ENCODE measurements around the gene LARGE2.

LARGE2 gene

DNA sequence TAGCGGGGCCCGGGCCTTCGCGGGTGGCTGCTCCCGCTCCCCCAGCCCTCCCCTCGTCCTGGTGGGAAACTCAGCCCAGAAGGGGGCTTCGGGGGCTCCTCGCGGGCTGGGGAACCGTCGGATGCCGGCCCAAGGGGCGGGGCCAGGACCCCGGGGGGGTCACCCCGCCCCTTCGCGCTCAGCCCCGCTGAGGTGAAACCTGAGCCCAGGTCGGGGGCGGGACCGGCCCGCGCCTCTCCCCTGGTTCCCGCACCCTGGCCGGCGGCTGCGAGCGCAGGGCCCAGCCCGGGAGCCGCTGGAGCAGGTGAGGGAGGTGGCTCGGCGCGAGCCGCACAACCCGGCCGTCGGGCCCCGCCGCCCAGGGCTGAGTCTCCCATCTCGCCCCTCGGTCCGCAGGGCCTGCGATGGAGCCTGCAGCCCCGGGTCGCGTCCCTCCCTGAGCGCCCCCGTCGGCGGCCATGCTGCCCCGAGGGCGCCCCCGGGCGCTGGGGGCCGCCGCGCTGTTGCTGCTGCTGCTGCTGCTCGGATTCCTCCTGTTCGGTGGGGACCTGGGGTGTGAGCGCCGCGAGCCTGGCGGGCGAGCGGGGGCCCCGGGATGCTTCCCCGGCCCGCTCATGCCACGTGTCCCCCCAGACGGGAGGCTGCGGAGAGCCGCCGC lies at the start of gene LARGE2:
LARGE2 (plus strand) TSS at position 232 of the 658 bp plus-strand sequence; CDS start at position 459, 227 bp downstream.
- no peak for DNase-seq

DNA sequence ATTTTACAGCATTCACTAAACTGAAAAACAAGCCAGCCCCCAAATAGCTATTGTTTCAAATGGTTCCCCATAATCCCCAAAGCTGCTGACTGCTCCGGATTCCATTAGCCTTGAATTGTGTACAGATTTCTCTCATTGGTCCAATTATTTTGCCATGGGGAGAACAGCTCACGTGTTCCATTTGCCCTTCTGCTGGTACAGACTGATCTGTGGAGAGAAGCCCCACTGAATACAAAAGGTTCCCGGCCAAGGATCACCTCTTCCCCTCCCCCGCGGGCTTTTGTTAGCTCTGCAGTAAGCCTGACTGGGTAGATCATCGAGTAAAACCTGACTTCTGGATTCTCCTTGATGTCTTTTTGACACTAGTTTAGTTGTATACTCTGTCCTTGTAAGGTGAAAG lies 46.1 kb upstream of the LARGE2 start:
- no peak for DNase-seq

DNA sequence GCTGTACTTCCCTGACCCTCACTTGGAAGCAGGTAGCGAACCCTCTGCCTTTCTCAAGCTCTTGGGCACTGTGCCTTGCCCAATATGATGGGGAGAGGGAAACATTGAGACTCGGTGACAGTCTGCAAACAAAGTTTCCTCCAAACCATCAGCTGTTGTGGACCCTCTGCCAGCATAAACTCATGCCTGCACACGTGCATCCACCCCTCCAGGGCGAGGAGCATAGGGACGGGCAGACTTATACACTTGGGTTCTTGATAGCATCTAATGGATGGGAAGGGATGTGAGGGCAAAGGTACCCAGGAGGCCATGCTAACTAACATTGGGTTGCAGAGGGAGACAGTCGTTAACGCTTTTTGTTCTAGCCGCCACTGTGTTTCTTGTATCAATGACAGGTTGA lies 45.2 kb upstream of the LARGE2 start:
- DNase-seq = no peak

DNA sequence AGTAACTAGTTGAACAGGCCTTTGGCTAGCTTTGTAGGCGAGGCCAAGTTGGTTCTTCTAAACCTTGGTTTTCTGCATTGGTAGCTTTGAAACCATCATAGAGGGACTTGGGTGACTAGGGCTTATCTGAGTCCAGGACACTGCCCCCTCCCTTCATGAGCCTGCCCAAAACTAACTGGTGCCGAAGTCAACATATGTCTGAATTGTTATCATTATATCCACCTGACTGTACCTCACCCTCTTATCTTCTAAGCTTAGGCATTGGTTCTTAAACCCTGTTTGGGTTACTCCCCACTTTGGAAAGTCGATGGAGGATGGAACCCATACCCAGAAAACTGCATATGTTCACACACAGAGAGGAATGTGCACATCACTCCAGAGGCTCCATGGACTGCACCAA lies 44.6 kb upstream of the LARGE2 start:
- DNase-seq = no peak

DNA sequence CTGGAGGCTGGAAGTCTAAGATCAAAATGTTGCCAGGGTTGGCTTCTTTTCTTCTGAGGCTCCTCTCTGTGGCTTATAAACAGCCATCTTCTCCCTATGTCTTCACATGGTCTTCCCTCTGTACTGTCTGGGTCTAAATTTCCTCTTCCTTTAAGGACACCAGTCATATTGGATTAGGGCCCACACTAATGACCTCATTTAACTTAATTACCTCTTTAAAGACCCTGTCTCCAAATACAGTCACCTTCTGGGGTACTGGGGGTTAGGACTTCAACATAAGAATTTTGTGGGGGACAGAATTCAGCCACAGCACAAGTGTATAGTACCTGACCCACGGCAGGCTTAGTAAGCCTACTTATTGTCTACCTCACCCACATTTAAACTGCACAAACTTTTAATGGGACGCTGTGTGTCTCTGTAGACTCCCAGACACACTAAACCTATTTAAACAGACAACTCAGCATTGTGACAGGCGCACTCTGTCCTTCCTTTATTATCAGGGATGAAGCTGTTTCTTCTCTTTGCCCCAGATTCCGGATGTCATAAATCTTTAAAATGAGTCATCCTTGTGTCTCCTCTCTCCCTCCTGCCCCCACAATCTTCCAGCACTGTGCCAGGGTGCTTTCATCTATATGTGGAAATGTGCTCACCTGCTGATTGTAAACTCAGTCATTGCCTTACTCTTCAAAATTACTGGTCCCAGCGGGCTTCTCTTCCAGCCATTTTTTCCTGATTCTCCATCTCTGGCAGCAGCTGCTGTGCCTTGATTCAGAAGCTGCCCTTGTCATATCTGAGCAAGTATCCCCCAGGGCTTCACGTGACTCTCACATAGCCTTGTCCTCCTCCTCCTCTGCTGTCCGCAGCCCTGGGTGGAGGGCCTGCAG lies 42.4 kb upstream of the LARGE2 start:
- DNase-seq = peak; percentile 79

DNA sequence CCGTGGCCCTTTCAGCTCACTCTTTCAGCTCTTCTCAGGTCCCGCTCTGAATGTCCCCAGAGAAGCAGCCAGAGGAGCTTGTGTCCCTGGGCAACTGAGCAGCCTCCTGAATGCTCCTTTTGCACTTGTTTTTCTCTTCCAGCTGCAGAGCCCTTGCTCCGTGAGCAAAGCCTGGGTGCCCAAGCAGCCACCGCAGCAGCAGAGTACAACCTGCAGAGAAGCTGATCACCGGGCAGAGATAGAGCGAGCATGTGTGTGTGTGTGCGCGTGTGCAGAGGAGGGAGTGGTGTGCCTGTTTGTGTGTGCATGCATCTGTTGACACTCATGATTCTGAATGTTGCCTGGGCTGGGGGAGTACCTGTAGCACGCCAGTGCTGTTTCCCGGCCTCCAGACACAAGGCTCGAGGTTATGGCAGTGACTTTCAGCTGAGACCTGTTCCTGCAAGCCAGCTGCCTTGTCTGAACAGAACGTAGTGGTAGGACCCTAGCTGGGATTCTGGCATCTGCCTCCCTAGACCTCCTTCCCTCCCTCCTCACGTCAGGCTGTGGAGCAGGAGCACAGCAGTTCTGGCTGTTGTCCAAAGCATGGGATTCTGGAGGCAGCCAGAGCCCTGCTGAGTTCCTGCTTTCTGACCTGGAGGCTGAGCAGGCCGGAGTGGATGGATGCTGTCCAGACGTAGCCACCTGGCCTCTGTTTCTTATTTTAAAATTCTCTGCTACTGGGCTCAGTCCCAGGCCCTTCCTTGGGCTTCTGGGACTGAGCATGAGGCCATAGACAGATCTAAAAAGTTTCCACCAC lies 41.5 kb upstream of the LARGE2 start:
- no peak for DNase-seq

DNA sequence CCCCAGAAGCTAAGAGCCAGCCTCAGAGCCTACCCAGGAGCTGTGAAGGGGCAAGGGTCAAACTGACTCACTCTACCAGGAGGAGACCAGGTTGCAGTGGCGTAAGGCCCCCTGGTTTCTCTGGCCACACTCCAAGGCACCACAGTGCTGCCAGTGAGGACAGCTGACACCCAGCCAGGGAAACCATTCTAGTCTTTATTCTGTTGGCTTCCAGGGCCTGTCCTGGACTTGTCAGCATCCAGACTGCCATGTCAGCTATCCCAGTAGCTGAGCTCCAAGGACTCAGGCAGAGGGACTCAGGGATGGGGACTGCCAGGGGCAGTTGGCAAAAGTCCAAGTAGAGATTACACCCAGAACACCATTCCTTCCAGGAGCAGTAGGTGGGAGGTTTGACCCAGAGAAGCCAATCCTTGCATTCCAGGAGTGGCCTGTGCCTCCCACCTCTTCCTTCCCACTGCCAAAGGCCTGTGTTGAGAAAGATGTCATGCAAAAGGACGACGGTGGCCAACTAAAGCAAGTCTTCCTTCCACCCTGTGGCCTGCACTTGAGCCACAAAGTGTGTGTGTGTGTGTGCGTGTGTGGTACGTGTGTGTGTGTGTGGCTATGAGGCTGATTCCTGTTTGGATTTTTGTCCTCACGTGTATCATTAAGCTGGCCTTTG lies 40.6 kb upstream of the LARGE2 start:
- no peak for DNase-seq

DNA sequence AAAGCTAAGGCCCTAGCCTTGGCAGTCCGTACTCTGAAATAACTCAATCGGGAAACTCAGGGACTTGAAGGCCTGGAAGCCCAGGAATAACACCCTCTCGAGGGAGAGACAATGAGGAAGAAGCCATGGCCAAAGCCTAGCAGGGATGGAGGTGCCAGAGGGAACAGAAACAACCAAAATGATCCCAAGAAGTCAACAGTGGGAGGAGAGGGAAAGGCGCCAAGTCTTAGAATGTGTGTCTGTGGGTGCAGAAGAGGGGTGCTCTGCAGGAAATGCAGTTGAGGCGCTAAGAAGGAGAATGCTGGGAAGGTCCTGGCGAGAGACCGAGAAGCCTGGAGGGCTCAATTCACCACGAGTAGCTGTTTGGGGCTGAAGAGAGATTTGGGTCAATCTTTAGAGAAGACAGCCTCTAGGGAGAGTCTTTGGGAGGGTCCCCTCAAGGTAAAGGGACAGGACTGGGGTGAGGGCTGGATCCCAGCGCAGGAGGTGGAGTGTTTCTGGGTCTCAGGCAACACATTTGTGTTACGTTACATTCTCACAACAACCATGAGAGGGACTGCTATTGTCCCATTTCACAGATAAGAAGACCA lies 37.8 kb upstream of the LARGE2 start:
- no peak for DNase-seq

DNA sequence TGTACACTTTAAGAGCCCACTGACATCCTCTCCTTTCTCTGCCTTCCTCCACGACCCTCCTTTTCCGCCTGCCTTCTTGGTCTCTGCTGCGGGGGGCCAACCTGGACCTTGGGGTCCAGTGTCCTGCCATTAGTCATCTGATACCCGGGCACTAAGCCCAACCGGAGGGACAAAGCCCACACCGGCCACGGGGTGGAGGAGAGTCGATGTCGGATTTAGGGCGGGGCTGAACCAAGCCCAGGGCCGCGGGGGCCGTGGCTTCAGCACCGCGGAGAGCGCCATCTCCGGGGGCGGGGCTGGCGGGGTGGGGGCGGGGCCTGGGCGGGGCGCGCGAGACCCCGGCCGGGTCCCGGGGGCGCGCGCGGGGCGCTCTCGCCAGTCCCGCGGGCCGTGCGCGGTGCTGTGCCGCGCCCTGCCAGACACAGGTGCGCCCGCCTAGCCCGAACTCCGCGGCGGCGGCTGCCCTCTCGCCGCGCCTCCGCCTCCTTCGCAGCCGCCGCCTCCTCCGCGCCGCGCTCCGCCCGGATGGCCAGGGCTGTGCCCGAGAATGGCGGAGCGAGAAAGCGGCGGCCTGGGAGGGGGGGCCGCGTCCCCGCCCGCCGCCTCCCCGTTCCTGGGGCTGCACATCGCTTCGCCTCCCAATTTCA lies 37.1 kb upstream of the LARGE2 start, which contains the start of gene MAPK8IP1:
MAPK8IP1 (plus strand) TSS at position 378 of the 647 bp plus-strand sequence; CDS start at position 548, 170 bp downstream.
- DNase-seq = no peak

DNA sequence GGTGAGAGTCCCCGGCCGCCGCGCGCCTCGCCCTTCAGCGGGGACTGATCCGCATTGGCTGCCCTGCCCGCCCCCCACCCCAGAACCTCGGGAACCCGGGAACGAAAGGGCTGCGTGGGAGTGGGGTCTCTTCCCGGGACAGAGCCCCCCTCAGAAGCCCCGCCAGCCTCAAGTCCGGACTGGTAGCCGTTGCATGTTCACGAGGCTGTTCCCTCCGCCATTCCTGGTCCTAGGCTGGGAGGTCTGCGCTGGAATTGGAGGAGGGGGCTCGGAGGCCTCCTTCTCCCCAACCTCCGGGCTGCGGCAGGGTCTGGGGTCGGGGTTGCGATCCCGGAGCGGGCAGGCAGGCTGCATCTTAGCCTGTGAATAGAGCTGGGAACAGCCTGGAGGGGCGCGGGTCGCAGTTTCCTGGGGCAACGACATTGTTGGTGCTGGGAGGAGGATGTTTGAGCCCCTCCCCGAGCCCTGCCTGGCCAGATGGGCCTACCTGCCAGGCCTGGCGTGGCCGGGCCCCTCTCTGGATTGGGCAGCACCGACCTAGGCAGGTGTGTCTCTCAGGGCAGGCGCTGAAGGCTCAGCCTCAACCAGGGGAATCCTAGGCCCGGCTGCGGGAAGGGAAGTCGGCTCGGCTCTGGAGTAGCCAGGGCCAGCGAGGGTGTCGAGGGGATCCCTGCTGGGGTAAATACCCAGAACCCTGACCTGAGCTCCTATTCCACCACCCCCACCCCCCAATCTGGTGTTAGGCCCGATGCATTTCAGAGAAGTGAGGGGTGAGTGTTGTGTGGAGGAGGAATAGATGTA lies 36.3 kb upstream of the LARGE2 start:
- DNase-seq = no peak

DNA sequence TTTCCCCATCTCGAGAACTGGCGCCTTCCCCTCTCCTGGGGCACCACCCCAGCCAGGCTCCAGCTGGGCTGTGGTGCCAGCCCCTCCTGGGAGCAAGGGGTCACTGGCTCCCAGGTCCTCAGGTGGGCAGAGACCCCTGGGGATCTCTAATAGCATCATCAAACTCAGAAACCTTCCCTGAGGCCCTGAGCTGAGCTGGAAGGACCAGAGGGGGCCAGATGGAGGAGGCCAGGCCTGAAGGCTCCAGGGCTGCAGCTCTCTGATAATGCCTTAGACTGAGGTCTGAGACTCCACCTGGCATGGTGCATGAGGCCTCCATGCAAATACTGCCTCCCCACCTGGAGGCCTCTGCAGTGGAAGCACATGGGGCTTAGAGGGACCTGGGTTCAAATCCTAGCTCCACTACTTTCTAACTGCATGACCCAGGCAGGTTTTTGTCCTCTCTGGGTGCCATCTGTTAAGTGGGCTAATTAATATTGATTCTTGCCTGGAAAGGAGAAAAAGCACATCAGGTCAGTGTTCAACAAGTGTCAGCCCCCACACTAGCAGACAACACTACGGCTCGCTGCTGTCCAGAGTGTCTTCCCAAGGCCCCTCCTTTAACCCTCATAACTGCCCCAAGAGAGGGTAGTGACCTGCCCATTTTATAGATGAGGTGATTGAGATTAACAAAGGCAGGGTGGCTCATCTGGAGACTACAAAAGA lies 35.5 kb upstream of the LARGE2 start:
- no peak for DNase-seq

DNA sequence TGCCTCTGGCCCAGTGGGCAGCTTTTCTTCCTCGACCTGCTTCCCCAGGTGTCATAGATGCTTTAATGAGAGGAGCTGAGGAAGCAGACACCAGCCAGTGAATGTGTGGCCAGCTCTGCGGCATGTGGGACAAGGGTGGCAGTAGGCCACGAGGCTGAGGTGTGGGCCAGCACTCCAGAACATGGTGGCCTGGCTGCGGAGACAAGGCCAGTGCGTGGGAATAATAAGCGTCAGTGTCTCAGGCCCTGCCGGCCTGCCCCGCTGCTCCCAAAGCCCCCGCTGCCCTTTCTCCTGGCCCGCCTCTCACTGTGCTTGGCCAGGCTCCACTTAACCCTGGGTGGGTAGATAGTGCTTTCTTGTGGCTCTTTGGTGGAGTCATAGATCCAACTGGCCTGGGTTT lies 34.9 kb upstream of the LARGE2 start:
- no peak for DNase-seq

DNA sequence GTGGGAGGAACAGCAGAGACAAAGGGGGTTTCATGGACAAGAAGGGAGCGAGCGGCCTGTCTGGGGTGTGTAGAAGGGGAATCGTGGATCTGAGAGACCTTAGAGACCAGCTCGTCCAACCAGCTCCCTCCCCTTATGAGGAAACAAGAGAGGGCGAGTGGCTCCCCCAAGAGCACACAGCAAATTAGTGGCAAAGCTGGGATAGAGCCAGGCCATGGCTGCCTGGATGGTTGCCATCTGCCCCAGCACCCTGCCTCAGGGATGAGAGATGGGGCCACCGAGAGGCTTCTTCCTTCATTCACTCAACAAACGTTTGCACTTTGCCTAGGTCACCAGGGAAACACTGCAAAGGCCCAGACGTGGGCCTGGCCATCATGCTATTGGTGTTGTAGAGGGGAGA lies 32.9 kb upstream of the LARGE2 start:
- DNase-seq = no peak

DNA sequence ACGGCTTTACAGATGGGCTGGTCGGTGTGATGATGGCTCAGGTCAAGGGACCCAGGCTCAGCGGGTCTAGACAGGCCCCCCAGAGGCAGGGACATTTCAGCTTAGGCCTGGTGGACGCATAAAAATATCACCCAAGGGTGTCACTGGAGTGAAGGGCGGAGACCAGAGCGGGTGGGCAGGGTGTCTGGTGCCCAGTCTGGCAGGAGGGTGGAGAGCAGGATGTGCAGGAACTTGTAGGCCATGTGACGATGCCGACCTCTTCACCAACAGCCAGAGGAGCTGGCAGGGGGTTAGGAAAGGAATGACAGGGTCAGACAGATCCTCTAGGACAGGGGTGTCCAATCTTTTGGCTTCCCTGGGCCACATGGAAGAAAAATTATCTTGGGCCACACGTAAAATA lies 32.5 kb upstream of the LARGE2 start:
- DNase-seq = no peak

DNA sequence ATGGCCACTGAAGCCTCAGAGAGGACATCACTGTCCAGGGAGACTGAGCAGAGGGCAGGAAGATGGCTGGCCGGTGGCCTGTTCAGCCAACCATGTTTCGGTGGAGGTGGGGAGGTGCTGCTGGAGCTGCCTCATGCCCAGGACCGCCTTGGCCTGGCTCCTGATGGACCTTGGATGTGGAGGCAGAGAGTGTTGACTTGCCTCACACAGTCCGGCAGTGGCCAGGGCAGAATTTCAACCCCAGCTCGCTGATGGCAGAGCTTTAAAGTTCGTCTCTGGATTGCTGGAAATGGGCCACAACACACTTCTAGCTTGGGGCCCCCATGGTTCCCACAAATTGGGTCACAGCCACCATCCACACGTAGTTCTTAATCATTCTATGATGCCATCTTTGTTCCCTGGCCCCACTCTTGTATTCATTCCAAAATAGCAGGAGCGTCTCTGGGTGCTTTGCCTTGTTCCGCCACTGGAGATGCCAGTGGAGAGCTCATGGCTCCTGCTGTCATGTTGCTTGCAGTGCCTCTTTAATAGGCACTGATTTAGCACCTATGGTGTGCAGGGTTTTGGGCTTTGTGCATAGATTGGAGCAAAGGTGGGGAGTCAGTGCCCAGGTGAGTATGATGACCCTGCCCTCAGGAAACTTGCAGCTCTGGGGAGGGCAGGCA lies 31.4 kb upstream of the LARGE2 start:
- DNase-seq = no peak

DNA sequence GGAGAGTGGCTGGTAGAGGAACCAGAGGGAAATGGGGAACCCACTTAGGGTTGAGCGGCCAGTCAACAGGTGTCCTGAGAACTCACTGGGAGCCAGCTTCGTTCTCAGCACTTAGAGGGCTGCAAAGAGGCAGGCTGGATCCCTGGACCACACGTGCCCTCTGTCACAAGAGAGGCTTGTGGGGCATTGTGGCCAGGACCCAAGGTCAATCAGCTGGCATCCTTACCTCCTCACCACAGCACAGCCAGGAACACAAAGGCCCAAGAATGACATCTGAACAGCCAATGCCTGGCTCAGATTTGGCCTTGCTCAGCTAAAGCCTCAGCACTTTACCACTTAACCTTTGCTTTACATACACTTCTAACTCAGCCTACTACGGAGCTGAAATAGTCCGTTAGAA lies 29.6 kb upstream of the LARGE2 start:
- DNase-seq = no peak

DNA sequence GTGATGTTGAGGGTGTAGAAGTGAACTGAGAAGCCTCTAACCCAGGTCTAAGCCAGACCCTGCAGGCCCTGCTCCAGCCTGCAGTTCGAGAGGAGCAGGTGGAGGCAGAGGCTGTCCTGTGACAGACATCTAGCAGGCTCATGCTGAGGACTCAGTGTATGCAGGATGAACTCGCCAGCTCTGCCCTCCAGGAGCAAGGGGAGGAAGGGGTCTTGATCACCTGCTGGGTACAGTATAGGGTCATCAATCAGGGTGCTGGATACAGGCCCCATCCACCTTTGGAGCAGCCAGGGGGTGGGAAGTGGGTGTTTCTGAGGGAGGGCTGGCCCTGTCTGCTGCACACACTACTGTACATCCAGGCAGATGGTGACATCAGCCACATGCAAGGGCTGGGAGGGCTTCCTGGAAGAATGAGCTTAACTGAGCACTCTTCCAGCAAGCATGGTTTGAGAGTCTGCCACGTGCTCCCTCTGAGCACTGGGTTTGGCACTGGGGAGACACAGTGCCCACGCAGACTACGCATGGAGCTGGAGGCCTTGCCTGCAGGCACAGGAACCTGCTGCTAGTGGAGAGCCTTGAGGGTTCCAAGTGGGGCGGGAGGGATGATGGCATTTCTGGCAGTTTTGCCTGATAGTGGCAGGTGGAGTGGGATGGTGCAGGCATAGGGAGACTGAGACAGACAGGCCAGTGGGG lies 27.8 kb upstream of the LARGE2 start:
- no peak for DNase-seq

DNA sequence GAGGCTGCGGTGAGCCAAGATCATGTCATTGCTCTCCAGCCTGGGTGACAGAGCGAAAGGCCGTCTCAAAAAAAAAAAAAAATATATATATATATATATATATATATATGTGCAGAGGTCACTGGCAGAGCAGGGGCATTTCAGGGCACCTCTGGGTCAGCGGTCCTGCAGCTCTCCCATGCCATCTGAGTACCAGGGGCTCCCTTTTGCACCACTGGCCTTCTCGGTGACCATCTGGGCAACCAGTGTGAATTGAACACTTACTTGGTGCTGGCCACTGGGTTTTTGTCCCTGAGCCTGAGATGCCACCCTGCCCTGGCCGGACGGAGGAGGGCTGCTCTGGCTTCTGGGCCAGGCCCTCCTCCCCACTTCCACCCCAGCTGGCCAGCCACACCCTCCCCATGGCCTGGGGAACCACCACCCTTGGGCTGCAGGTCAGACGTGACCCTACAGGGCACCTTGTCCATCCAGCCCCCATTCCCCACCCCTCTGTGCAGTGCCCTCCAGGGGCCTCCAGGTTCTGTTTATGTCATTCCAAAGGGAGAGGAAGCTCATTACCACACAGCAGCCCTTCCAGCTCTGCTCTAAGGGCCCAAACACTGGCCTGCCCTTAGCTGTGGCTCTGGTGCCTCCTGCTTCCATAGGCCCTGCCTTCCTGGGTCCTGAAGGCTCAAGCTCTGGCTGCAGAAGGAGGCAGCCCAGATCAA lies 26.8 kb upstream of the LARGE2 start:
- DNase-seq = no peak

Measured in MV-4-11 (cell line).